NCI-H2196 (cell line): ENCODE results near the gene CFAP47.

Experiments
- DNase-seq: peaks from one replicate; lab custom pipeline; 2025; ENCODE audit not compliant: unreplicated experiment; lab: John Stamatoyannopoulos, UW

Gene CFAP47

DNA sequence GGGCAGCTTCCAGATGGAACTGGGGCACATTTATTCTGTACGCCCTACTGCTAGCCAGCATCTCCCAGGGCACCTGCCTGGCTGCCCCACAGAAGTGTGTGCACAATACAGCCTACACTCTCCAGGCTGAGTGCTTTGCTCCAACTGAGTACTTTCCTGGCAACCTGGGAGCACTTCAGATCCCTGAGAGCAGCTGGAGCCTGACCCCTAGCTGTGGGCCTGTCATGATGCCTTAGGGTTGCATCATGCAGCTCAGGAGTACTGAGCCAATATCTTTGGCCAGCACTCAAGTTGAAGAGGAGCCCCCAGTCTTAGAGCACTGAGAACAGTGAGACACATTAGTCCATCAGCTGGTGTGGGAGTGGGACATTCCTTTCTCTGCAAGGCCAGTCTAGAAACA, 321.9 kb downstream of the CFAP47 start:
- DNase-seq = no peak

DNA sequence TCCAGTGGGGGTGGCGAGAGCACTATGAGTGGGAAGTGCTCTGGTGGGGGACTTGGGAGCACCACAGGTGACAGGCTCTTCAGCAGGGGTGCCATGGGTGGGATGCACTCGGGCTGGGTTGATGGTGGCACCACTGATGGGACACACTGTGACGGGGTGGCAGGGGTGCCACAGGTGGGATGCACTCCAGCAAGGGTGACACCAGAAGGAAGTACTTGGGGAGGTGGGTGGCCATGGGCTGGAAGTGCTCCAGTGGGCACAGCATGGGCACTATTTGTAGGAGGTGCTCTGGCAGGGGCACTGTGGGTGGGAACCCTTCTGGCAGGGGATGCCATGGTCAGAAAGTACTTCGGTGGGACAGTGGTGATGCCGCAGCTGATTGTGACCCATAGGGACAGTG, 346.6 kb downstream of the CFAP47 start:
- no peak for DNase-seq

DNA sequence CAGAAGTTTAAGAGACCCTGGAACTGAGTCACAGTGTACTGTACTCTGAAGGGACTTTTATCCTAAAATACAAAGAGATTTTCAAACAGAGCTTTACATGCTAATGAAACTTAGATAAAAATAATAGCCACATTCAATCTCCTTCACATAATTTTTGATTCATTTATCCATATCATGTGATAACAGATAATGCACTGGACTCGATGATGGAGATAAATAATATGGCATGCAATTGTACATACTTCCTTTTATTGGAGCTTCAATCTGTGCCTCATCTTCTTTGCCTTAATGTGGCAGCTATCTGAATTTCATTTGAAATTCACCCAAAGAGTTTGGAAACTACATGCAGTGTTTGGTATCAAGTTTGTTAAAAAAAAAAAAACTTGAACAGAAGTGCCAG, 390.6 kb downstream of the CFAP47 start:
- no peak for DNase-seq

DNA sequence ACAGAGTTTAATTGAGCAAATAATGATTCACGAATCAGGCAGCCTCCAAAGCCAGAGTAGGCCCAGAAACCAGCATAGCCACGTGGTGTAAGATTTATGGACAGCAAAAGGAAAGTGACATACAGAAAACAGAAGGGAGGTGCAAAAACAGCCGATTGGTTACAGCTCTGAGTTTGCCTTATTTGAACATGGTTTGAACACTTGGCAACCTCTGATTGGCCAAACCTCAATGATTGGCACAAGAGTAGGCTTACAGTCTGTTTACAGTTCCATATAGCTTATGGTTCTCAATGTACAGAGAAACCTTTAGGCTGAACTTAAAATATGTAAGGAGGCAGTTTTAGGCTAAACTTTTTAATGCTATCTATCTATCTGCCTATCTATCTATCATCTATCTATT, 394.8 kb downstream of the CFAP47 start:
- no peak for DNase-seq

DNA sequence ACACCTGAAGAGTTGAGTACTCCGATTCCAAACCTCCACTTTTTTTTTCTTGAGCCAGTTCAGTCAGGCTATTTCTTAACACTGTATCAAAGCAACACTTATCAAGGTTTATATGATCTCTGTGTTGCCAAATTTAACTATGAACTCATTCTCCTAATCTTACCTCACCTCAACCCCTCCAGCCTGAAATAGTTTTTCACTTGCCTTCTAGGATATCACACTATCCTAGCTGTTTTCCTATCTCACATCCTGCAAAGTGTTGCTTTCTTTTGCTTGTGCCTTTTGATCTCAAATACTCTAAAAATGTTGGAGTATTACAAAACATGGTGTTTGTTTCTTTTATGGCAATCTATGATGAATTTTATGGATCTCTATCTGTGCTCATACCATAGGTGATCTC, 415.0 kb downstream of the CFAP47 start:
- DNase-seq = no peak

DNA sequence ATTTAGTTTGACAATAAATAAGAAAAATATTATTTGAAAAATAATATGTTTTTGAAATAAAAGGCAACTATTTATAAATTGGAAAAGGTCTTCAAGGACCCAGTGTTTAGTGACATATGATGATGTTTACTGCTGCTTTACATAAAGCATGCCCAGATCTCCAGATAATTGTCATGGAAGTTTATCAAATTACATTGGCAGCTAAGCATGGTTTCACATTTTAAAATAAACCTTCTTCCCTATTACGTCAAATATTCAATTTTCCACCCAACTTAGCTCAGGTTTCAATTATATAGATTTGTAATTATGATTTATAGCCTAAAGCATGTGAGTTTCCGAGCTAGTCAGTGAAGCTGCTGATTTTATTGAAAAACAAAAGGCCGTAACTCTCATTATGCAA, 417.2 kb downstream of the CFAP47 start:
- DNase-seq = no peak

DNA sequence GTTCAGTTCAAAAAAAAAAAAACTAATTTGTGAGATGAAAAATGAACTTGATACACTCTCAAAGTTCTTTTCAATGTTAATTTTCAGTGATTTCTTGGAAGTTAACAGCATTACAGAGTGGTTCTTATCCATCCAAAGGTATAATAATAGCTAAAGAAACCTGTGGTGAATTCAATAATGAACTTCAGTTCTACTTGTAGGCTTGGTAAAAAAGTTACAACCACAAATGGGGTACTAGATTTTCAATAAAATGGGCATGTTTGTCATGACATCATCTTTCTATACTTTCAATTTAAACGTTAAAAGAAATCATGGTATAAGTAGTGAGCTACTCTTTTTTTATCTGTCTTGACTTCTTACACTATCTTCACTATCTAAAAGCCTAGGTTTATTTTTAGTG, 424.8 kb downstream of the CFAP47 start:
- no peak for DNase-seq

DNA sequence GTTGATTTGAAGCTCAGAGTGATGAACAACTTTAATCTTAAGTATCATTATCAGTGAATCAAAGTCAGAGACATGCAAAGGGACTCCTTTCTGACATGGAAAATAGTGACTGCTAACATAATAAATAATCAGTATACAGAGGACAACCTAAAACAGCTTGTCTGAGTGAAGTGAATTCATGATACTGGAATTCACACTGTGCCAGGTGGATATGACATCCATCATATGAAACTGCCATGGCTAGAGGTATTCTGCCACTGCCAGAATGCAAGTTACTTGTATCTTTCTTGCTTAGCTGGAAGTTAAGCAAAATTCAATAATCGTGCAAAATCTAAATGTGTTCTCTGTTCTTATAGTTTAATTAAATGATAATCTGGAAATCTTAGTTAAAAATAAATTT, 429.0 kb downstream of the CFAP47 start:
- no peak for DNase-seq

DNA sequence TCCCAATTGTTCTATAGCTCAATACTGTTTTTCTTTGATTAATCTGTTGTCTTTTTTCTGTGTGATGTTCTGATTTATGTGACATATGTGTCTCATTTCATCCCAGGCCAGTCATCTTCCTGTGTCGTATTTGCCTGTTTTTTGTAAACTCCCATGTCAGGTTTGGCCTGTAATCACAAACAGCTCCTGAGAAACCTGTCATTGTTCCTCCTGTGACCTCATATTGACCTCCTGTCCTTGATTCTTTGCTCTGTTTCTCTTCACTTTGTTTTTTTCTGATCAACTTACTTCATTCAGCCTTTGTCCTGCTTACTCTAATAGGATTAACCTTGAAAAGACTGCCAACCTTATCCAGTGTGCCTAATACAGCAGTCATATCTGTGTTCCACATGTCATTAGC, 438.3 kb downstream of the CFAP47 start:
- no peak for DNase-seq

DNA sequence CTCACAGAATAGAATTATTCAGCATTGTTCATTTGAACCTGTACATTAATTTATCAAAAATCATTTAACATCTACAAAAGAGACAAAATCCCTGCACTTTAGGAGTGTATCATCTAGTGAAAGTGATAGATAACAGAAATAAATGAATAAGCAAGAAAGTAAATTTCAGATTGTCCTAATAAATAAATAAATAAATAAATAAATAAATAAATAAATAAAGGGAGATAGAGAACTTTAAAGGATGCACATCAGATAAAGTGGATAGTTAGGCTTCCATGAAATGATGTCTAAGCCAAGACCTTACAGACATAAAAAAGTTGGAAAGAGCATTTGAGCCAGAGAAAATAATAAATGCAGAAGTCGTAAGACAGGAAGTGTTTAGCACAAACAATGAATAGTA, 444.7 kb downstream of the CFAP47 start:
- DNase-seq = no peak

DNA sequence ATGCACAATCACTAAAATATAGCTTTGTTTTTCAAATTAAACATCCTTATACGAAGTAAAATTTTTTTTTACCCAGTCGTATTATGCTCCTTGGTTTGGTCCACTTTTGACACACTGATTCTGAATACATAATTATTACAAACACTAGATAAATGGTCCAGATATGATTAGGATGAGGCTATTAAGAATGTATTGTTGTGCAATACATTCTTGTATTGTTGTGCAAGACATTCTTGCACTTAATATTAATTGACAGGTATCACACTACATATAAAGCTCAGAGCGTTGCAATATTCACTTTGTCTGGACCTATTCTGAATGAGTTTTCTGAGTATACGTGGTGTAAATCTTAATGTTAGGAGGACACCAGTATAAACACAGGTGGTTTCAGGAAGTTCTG, 464.0 kb downstream of the CFAP47 start:
- no peak for DNase-seq

DNA sequence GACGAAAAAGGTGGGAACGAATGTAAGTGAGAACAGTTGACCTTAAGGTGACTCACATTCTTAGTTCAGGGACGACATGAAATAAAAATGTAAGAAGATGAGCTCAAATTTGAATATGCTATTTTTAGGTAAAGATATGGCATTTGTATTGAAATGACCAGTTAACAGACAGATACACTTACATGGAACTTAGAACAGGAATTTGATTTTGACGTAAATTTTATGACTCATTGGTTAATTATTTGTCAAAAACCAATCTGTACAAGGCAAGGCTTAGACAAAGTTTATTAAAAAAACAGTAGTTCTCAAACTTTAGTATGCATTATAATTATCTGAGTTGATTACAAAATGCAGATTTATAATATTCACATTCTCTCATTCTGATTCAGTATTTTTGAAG, 469.4 kb downstream of the CFAP47 start:
- DNase-seq = no peak

DNA sequence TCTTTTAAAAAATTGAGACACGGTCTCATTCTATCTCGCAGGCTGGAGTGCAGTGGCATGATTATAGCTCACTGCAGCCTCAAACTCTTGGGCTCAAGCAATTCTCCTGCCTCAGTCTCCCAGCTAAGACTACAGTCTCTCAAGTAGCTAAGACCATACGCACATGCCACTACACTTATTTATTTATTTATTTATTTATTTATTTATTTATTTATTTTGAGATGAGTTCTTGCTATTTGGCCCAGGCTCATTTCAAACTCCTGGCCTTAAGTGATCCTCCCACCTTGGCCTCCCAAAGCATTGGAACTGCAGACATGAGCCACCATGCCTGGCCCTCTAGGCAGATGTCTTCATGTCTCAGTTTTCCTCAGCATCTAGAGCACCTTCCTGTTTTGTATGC, 482.2 kb downstream of the CFAP47 start:
- no peak for DNase-seq

DNA sequence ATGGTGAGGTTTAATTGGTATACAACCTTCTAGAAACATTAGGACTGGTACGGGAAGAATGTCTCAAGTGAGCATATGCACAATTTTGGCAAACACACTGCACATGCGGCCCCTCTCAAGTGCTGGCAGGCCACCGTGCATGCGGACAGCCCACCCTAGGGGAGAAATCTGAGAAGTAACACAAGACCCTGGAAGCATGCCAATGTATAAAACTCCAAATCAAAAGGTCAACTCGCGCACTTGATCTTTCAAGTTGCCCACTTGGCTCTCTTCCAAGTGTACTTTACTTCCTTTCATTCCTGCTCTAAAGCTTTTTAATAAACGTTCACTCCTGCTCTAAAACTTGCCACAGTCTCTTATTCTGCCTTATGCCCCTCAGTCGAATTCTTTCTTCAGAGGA, 488.3 kb downstream of the CFAP47 start:
- DNase-seq = no peak

DNA sequence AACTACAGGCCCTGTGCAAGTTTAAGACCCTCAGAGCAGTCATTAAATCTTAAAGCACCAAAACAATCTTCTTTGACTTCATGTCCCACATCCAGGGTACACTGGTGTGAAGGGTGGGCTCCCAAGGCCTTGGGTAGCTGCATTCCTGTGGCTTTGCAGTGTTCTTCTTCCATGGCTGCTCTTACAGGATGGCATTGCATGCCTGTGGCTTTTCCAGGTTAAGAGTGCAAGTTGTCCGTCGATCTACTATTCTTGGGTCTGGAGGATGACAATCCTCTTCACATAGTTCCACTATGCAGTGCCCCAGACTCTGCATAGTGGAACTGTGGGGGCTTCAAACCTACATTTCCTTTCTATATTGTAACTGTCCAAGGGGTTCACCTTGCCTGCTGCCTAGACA, 494.5 kb downstream of the CFAP47 start:
- no peak for DNase-seq

DNA sequence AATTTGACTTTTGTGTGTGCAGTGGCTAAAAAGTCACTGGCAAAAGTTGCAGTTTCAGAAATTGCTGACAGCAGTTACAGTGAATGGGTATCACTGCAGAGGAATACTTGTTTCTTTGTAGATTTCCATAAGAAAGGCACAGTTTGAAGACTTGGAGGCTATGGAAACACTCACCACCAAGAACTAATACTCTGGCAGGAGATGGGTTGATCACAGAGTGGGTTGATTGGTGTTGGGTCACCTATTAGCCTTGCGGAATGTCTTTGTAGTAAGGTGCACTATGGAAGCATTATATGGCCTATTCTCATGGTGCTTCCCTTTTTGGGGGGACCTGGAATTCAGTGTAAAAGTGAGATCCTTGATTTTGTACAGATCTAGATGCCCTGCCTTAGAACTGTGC, 502.8 kb downstream of the CFAP47 start:
- DNase-seq = no peak

DNA sequence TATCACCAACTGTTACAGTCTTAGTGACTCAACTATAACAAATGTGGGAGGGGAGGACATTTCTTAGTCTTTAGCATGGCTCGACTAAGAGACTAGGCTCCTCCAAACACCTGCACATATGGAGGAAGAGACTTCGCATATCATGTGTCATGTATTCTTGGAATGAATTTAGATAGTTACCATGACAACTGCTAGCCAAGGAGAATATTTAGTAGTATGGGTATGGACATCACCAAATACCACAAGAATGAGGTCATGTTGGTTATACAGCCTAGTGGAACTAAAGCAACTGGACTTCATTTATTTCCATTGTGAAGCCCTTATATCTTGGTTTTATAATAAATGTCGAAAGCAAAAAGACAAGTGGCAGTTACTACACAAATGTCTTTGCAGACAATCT, 512.3 kb downstream of the CFAP47 start:
- no peak for DNase-seq

DNA sequence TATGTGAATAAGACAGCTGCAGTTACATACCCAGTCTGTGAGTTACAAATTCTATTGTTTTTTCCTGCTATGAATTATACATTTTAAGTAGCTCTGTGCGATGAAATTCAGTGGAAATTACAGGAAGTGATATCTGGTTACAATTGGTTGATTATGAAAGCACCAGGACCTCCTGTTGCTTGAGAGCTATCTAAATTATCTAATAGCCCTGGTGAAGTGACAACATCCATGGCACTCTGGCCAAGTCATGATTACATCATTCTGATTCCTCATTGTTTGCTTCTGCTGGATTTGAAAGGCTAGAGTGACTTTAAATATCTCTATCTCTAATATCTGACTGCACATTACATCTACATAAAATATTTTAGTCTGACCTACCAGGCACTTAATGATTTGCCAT, 515.0 kb downstream of the CFAP47 start:
- no peak for DNase-seq
